CD14-positive monocyte (primary cell): Measurements from ENCODE around the gene ARFGEF3. TPM values are rescaled to one million over a fixed set of nuclear protein-coding genes. Genes with fewer than 3 reads are reported as not detected.

Experiments
- DNase-seq, 3 donors: peaks; one replicate each; pipeline ENCODE4 v3.0.0-alpha.2; 2011 to 2022
- H2AFZ ChIP-seq: 2 replicates; pipeline ENCODE4 v1.6.0; 2012; ENCODE audit warnings: mild to moderate bottlenecking, low read depth, low read length, inconsistent platforms; ENCODE audit not compliant: insufficient read depth, poor library complexity, severe bottlenecking
- H3K27ac ChIP-seq, 2 donors: 1 replicate in 1 of 2; 2 replicates in 1 of 2; pipeline ENCODE4 v1.5.1; 2012 to 2013; ENCODE audit warnings: low read length in 2 of 2, control low read depth in 1 of 2, inconsistent platforms in 1 of 2, low read depth in 1 of 2, mild to moderate bottlenecking in 1 of 2
- H3K27me3 ChIP-seq, 2 donors: one replicate each; pipeline versions ENCODE4 v1.6.0 to v1.6.1; 2011 to 2013; ENCODE audit warnings: low read length in 2 of 2; ENCODE audit not compliant: control insufficient read depth in 2 of 2, insufficient read depth in 2 of 2
- H3K36me3 ChIP-seq, 2 donors: replicated peaks in 1 of 2; 1 replicate in 1 of 2; 2 replicates in 1 of 2; pipeline versions ENCODE4 v1.5.1 to v1.6.1; 2012 to 2013; ENCODE audit warnings: low read length in 2 of 2, control low read depth in 1 of 2, inconsistent platforms in 1 of 2, mild to moderate bottlenecking in 1 of 2; ENCODE audit not compliant: insufficient read depth in 2 of 2, control insufficient read depth in 1 of 2
- H3K4me1 ChIP-seq, 2 donors: 1 replicate in 1 of 2; 2 replicates in 1 of 2; pipeline versions ENCODE4 v1.5.1 to v1.6.1; 2012 to 2013; ENCODE audit warnings: low read length in 2 of 2, control low read depth in 1 of 2, inconsistent platforms in 1 of 2, mild to moderate bottlenecking in 1 of 2, moderate library complexity in 1 of 2; ENCODE audit not compliant: insufficient read depth in 2 of 2, control insufficient read depth in 1 of 2
- H3K4me2 ChIP-seq: replicated peaks from 2 replicates; pipeline ENCODE3; 2012; ENCODE audit warnings: low read length, moderate library complexity, mild to moderate bottlenecking; ENCODE audit not compliant: poor library complexity, severe bottlenecking; ENCODE audit errors: extremely low read depth
- H3K4me3 ChIP-seq, 3 experiments: fragments of 200-600 bp in 1 of 3; sonication (generic) in 1 of 3; replicated peaks in 1 of 3; 1 replicate in 2 of 3; 2 replicates in 1 of 3; pipeline ENCODE4 v1.5.1; 2011 to 2013; ENCODE audit warnings: low read length in 3 of 3, mild to moderate bottlenecking in 3 of 3, control low read depth in 2 of 3, low read depth in 2 of 3, inconsistent platforms in 1 of 3, moderate library complexity in 1 of 3
- H3K79me2 ChIP-seq: 2 replicates; pipeline ENCODE4 v1.6.0; 2012; ENCODE audit warnings: mild to moderate bottlenecking, control low read depth, inconsistent platforms, low read length, moderate library complexity; ENCODE audit not compliant: insufficient read depth
- H3K9ac ChIP-seq: 2 replicates; pipeline ENCODE4 v1.6.0; 2017; ENCODE audit warnings: low read length, mild to moderate bottlenecking; ENCODE audit not compliant: insufficient read depth, poor library complexity, severe bottlenecking
- H3K9me3 ChIP-seq, 2 donors: replicated peaks in 1 of 2; 1 replicate in 1 of 2; 2 replicates in 1 of 2; pipeline versions ENCODE4 v1.5.1 to v1.6.1; 2012 to 2013; ENCODE audit warnings: low read length in 2 of 2, control low read depth in 1 of 2; ENCODE audit not compliant: control insufficient read depth in 1 of 2, insufficient read depth in 1 of 2
- H4K20me1 ChIP-seq: 2 replicates; pipeline ENCODE4 v1.6.0; 2012; ENCODE audit warnings: mild to moderate bottlenecking, low read length, control low read depth, moderate library complexity; ENCODE audit not compliant: insufficient read depth
- H3K27ac Mint-ChIP-seq, 7 donors: one replicate each; pipeline ENCODE4 v1.8.0; 2020; ENCODE audit warnings: mild to moderate bottlenecking in 7 of 7, mixed read lengths in 7 of 7, moderate library complexity in 6 of 7, inconsistent platforms in 2 of 7
- H3K27me3 Mint-ChIP-seq, 3 donors: one replicate each; pipeline ENCODE4 v1.8.0; 2021 to 2022; ENCODE audit warnings: low read depth in 3 of 3, mild to moderate bottlenecking in 3 of 3, mixed read lengths in 3 of 3, moderate library complexity in 3 of 3, inconsistent platforms in 1 of 3
- H3K36me3 Mint-ChIP-seq, 2 donors: one replicate each; pipeline ENCODE4 v1.8.0; 2020; ENCODE audit warnings: mixed read lengths in 2 of 2, inconsistent platforms in 1 of 2, mild to moderate bottlenecking in 1 of 2
- H3K4me1 Mint-ChIP-seq: one replicate; pipeline ENCODE4 v1.8.0; 2020; ENCODE audit warnings: mild to moderate bottlenecking, mixed read lengths
- H3K4me3 Mint-ChIP-seq, 2 donors: one replicate each; pipeline ENCODE4 v1.8.0; 2020; ENCODE audit warnings: mild to moderate bottlenecking in 2 of 2, mixed read lengths in 2 of 2, moderate library complexity in 1 of 2
- H3K9me3 Mint-ChIP-seq, 7 donors: one replicate each; pipeline ENCODE4 v1.8.0; 2020 to 2022; ENCODE audit warnings: mixed read lengths in 7 of 7, mild to moderate bottlenecking in 6 of 7, moderate library complexity in 6 of 7, inconsistent platforms in 2 of 7
- CTCF ChIP-seq: fragments of 200-600 bp; IDR thresholded peaks from one replicate; pipeline ENCODE4 v1.8.0; 2022; ENCODE audit warnings: antibody characterized with exemption, mild to moderate bottlenecking
- WGBS: methylation state at CpG from one replicate; pipeline ENCODE4 v1.1.5; 2013; ENCODE audit warnings: missing lambda C conversion rate; ENCODE audit not compliant: insufficient coverage; 5-methylcytosine and 5-hydroxymethylcytosine counted together
- intact Hi-C, 2 donors: fragments of 100-400 bp; cut with micrococcal nuclease; formaldehyde crosslinking; loops; one replicate each; pipeline versions ENCODE4 v1.15.0 to v1.15.1; 2023
- polyA plus RNA-seq, 3 donors: library from polyadenylated mRNA; depleted of rRNA in 1 of 3; unstranded in 2 of 3; stranded (reverse) in 1 of 3; fragments of 300-500 nt in 2 of 3; fragments of >200 nt in 1 of 3; fragmentation: Illumina TruSeq in 2 of 3; gene quantifications; 1 replicate in 2 of 3; 2 replicates in 1 of 3; pipeline ENCODE4 v1.2.3, GENCODE V29; 2012 to 2021

Gene ARFGEF3
- polyA plus RNA-seq, 3 donors = not detected

- Mint-ChIP-seq H3K27me3 (peaks cover 54 to 78% (median 61%) of the 10 kb centered on the region in 3 donors), H3K4me1 (peaks cover 16% of the 10 kb centered on the region), H3K9me3 (peaks cover 0 to 14% (median 6%) of the 10 kb centered on the region in 7 donors), H3K27ac (peak overlapping the region in 1 of 7 donors; percentile 12), H3K4me3 (peak overlapping the region; percentile 71 to 87), H3K36me3 (peaks cover 3 to 14% of the 10 kb centered on the region in 2 donors)
- Histone ChIP-seq H3K79me2 (no peaks in the 10 kb centered on the region), H2AFZ (no peak overlapping the region), H3K27me3 (peaks cover 56 to 71% of the 10 kb centered on the region in 2 donors), H3K4me3 (no peak overlapping the region), H3K9me3 (peaks cover 0 to 19% of the 10 kb centered on the region in 2 donors), H3K36me3 (no peaks in the 10 kb centered on the region), H3K4me1 (peaks cover 10 to 15% of the 10 kb centered on the region in 2 donors), H4K20me1 (no peaks in the 10 kb centered on the region), H3K9ac (no peak overlapping the region), H3K4me2 (no peak overlapping the region), H3K27ac (no peak overlapping the region)
- intact Hi-C loops = no loop called here
- WGBS = 74% methylated on average over 5 of the region's 11 CpGs
- no peak for TF ChIP-seq CTCF
- no peak for DNase-seq
These were observed 1.2 kb upstream of the ARFGEF3 start for GRCh38 chr6:138160329-138161087.

DNA sequence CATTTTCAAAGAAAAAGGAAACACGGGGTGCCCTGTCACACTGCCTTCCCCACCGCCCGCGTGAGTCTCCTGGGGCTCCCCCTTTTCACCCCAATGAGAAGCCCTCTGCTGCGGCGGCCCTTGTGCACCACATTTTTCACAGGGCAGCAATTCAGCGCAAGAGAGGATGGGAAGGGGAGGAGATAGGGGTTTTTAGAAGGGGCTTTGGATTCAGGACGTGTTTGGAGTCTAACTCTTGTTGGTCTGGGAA lies 726 bp upstream of the ARFGEF3 start:
- H2AFZ ChIP-seq = peak overlapping the region; percentile 55
- Mint-ChIP-seq H3K4me1 (peaks cover 16% of the 10 kb centered on the region), H3K9me3 (peaks cover 0 to 14% (median 6%) of the 10 kb centered on the region in 7 donors), H3K36me3 (peaks cover 3 to 14% of the 10 kb centered on the region in 2 donors), H3K27ac (peak overlapping the region in 1 of 7 donors; percentile 12), H3K27me3 (peaks cover 54 to 74% (median 61%) of the 10 kb centered on the region in 3 donors), H3K4me3 (peak overlapping the region; percentile 71 to 87)
- H4K20me1 ChIP-seq = no peaks in the 10 kb centered on the region
- peak overlapping the region in 1 of 3 experiments; percentile 62 for H3K4me3 ChIP-seq
- peaks cover 10 to 15% of the 10 kb centered on the region in 2 donors for H3K4me1 ChIP-seq
- H3K27me3 ChIP-seq = peaks cover 56 to 70% of the 10 kb centered on the region in 2 donors
- H3K9me3 ChIP-seq = peaks cover 0 to 19% of the 10 kb centered on the region in 2 donors
- no peaks in the 10 kb centered on the region for H3K36me3 ChIP-seq
- no peak for TF ChIP-seq CTCF
- H3K4me2 ChIP-seq = peak overlapping the region; percentile 90
- H3K9ac ChIP-seq = peak overlapping the region; percentile 19
- H3K27ac ChIP-seq = no peak overlapping the region
- DNase-seq = peak in 2 of 3 donors; percentile 8 to 39
- intact Hi-C loops = no loop called here
- WGBS = 0% methylated on average over 1 of the region's 8 CpGs
- H3K79me2 ChIP-seq = no peaks in the 10 kb centered on the region
